ENCODE data around the gene HIPK2. TPM values are rescaled to one million over a fixed set of nuclear protein-coding genes. Genes with fewer than 3 reads are reported as not detected.

The HIPK2 gene
- total and polyA plus RNA-seq, 2 donors (not counting 3 experiments of a cell fraction or from before 2014, with no cell fraction given) = 9.0 to 43.8 TPM

- Histone ChIP-seq H3K9ac (replicated peaks; ENCODE audit: extremely low read depth, insufficient read depth, low read length) (no peak overlapping the region), H2AFZ (ENCODE audit: low read depth, low read length) (no peak overlapping the region), H3K36me3 (ENCODE audit: control insufficient read depth in 2 of 2, extremely low read depth in 1 of 2, insufficient read depth in 2 of 2, low read length in 2 of 2) (peaks cover 0 to 6% of the 10 kb centered on the region in 2 experiments), H3K4me3 (replicated peaks in 1 of 3; ENCODE audit: insufficient read depth in 1 of 3, low read depth in 1 of 3, low read length in 3 of 3) (no peak overlapping the region), H4K20me1 (replicated peaks; ENCODE audit: control insufficient read depth, extremely low read depth, insufficient read depth, low read length) (no peaks in the 10 kb centered on the region), H3K79me2 (ENCODE audit: control insufficient read depth, insufficient read depth, low read length) (peaks cover 43% of the 10 kb centered on the region), H3K9me1 (replicated peaks; ENCODE audit: control insufficient read depth, extremely low read depth, insufficient read depth, low read length) (no peaks in the 10 kb centered on the region), H3K27ac (ENCODE audit: insufficient read depth, low read depth, low read length) (no peak overlapping the region), H3K27me3 (ENCODE audit: control insufficient read depth in 2 of 2, insufficient read depth in 2 of 2, low read length in 2 of 2) (no peaks in the 10 kb centered on the region), H3K4me1 (ENCODE audit: control insufficient read depth, extremely low read depth, insufficient read depth, low read length) (no peaks in the 10 kb centered on the region), H3K9me3 (replicated peaks; ENCODE audit: control insufficient read depth, insufficient read depth, low read length) (no peaks in the 10 kb centered on the region), H3K4me2 (ENCODE audit: insufficient read depth, low read length) (no peak overlapping the region)
- no TSS peak for BruUV-seq (replicated peaks)
- DNase-seq (ENCODE audit: low read depth, low spot score) (no peak), FAIRE-seq (no peak)
- TF ChIP-seq GATA2 (IDR thresholded peaks at IDR 0.05; ENCODE audit: insufficient read depth, insufficient read length, low read depth, low read length) (no peak), CTCF (IDR thresholded peaks at IDR 0.05; ENCODE audit: extremely low read depth in 1 of 2, insufficient read depth in 1 of 2, low read depth in 1 of 2, low read length in 2 of 2) (no peak), POLR2A (IDR thresholded peaks at IDR 0.05; ENCODE audit: low read depth, low read length) (no peak), FOS (IDR thresholded peaks at IDR 0.05; ENCODE audit: borderline replicate concordance, insufficient read depth, low read length) (no peak), MYC (IDR thresholded peaks at IDR 0.05; ENCODE audit: low read depth, low read length) (no peak), JUN (IDR thresholded peaks at IDR 0.05; ENCODE audit: borderline replicate concordance, insufficient read depth, insufficient read length, low read depth) (no peak), MAX (IDR thresholded peaks at IDR 0.05; ENCODE audit: insufficient read depth, insufficient read length) (no peak), POLR2AphosphoS5 (IDR thresholded peaks at IDR 0.05; ENCODE audit: insufficient read depth, low read depth, low read length) (no peak), EZH2 (IDR thresholded peaks at IDR 0.05; ENCODE audit: borderline replicate concordance, low read depth, low read length, severe bottlenecking) (no peak)
- ChIA-PET CTCF (no interaction called here), POLR2A (no interaction called here)
- intact Hi-C loops (cut with micrococcal nuclease) = no loop called here
- dilution Hi-C loops (cut with MboI; ENCODE audit: extremely low pct_ligation_motif_present, low sequenced_read_pairs) = no loop called here
Measured at GRCh38 chr7:139694389-139694676, 83.5 kb downstream of the HIPK2 start.

Measured in endothelial cell of umbilical vein (primary cell).